ENCODE results near the gene FAM120B.

The FAM120B gene

GRCh38 chr6:170259278-170259677, 47.3 kb upstream of the FAM120B start:
- TF ChIP-seq EZH2phosphoT487 (IDR thresholded peaks at IDR 0.05; ENCODE audit: borderline replicate concordance, low read length) (no peak), CTCF (IDR thresholded peaks at IDR 0.05; ENCODE audit: low read depth, low read length, poor library complexity, severe bottlenecking) (no peak)
- no peaks in the 10 kb centered on the region for H3K79me2 ChIP-seq (ENCODE audit: control insufficient read depth, low read length)
- no peaks in the 10 kb centered on the region for H3K27me3 ChIP-seq (ENCODE audit: control insufficient read depth, low read length)
- H3F3A ChIP-seq (ENCODE audit: control insufficient read depth, insufficient read depth), result no peaks in the 10 kb centered on the region
- H3K27ac ChIP-seq (ENCODE audit: low read depth, low read length), result no peak overlapping the region
- no peaks in the 10 kb centered on the region for H3K4me1 ChIP-seq (ENCODE audit: control insufficient read depth, low read length)
- no peaks in the 10 kb centered on the region for H4K20me1 ChIP-seq (ENCODE audit: control insufficient read depth, insufficient read depth, low read depth, low read length)
- no peaks in the 10 kb centered on the region for H3K9me3 ChIP-seq (ENCODE audit: control insufficient read depth, insufficient read depth, low read length)
- no peak overlapping the region for H3K4me3 ChIP-seq (ENCODE audit: low read length)
- no peaks in the 10 kb centered on the region for H3K36me3 ChIP-seq (ENCODE audit: control insufficient read depth, low read length)
- H3K9me2 ChIP-seq (replicated peaks; ENCODE audit: control insufficient read depth, low read length), result no peaks in the 10 kb centered on the region
- no peak overlapping the region for H3K4me2 ChIP-seq (ENCODE audit: low read length)

- H3K79me2 ChIP-seq (ENCODE audit: control insufficient read depth, low read length), result no peaks in the 10 kb centered on the region
- no peaks in the 10 kb centered on the region for H3K9me2 ChIP-seq (replicated peaks; ENCODE audit: control insufficient read depth, low read length)
- H3K4me2 ChIP-seq (ENCODE audit: low read length), result no peak overlapping the region
- H3K36me3 ChIP-seq (ENCODE audit: control insufficient read depth, low read length), result no peaks in the 10 kb centered on the region
- no peaks in the 10 kb centered on the region for H4K20me1 ChIP-seq (ENCODE audit: control insufficient read depth, insufficient read depth, low read depth, low read length)
- no peak overlapping the region for H3K27ac ChIP-seq (ENCODE audit: low read depth, low read length)
- H3K27me3 ChIP-seq (ENCODE audit: control insufficient read depth, low read length), result no peaks in the 10 kb centered on the region
- no peaks in the 10 kb centered on the region for H3K4me1 ChIP-seq (ENCODE audit: control insufficient read depth, low read length)
- H3K4me3 ChIP-seq (ENCODE audit: low read length), result no peak overlapping the region
- no peak for TF ChIP-seq EZH2phosphoT487 (IDR thresholded peaks at IDR 0.05; ENCODE audit: borderline replicate concordance, low read length)
- no peak for TF ChIP-seq CTCF (IDR thresholded peaks at IDR 0.05; ENCODE audit: low read depth, low read length, poor library complexity, severe bottlenecking)
- H3K9me3 ChIP-seq (ENCODE audit: control insufficient read depth, insufficient read depth, low read length), result no peaks in the 10 kb centered on the region
- H3F3A ChIP-seq (ENCODE audit: control insufficient read depth, insufficient read depth), result no peaks in the 10 kb centered on the region
These were observed 45.9 kb upstream of the FAM120B start for GRCh38 chr6:170260686-170261085.

GRCh38 chr6:170261643-170262488, 44.7 kb upstream of the FAM120B start:
- H3K27me3 ChIP-seq (ENCODE audit: control insufficient read depth, low read length), result no peaks in the 10 kb centered on the region
- H3K79me2 ChIP-seq (ENCODE audit: control insufficient read depth, low read length), result no peaks in the 10 kb centered on the region
- no peaks in the 10 kb centered on the region for H3K4me1 ChIP-seq (ENCODE audit: control insufficient read depth, low read length)
- H3K9me3 ChIP-seq (ENCODE audit: control insufficient read depth, insufficient read depth, low read length), result no peaks in the 10 kb centered on the region
- no peak overlapping the region for H3K27ac ChIP-seq (ENCODE audit: low read depth, low read length)
- no peaks in the 10 kb centered on the region for H3K36me3 ChIP-seq (ENCODE audit: control insufficient read depth, low read length)
- H4K20me1 ChIP-seq (ENCODE audit: control insufficient read depth, insufficient read depth, low read depth, low read length), result no peaks in the 10 kb centered on the region
- no peak overlapping the region for H3K4me3 ChIP-seq (ENCODE audit: low read length)
- H3F3A ChIP-seq (ENCODE audit: control insufficient read depth, insufficient read depth), result no peaks in the 10 kb centered on the region
- no peaks in the 10 kb centered on the region for H3K9me2 ChIP-seq (replicated peaks; ENCODE audit: control insufficient read depth, low read length)
- no peak overlapping the region for H3K4me2 ChIP-seq (ENCODE audit: low read length)
- TF ChIP-seq CTCF (IDR thresholded peaks at IDR 0.05; ENCODE audit: low read depth, low read length, poor library complexity, severe bottlenecking) (no peak), EZH2phosphoT487 (IDR thresholded peaks at IDR 0.05; ENCODE audit: borderline replicate concordance, low read length) (no peak)
